Astrocyte (in vitro differentiated cells and primary cell): ENCODE data around the gene PDZD2.

ENCODE experiments used
- CTCF ChIP-seq: IDR thresholded peaks from 2 replicates; pipeline ENCODE4 v1.5.1; 2011; ENCODE audit warnings: low read depth, mild to moderate bottlenecking, inconsistent platforms, low read length, moderate library complexity; ENCODE audit not compliant: insufficient read depth
- EZH2 ChIP-seq: IDR thresholded peaks from 2 replicates; pipeline ENCODE4 v1.6.1; 2012; ENCODE audit warnings: mild to moderate bottlenecking, low read length, inconsistent platforms; ENCODE audit not compliant: insufficient read depth

- TF ChIP-seq CTCF = no peak
- TF ChIP-seq EZH2 = no peak
Measured at GRCh38 chr5:32155211-32155610, 516.3 kb downstream of the PDZD2 start.
